T1000 (cell line): Measurements from ENCODE around the gene ADCY2.
A peak's percentile ranks its signal among the peaks of the same experiment; 100 is the strongest.

Experiments
- DNase-seq: peaks from one replicate; lab custom pipeline; 2025; ENCODE audit warnings: mixed read lengths; lab: John Stamatoyannopoulos, UW

ADCY2 gene

DNA sequence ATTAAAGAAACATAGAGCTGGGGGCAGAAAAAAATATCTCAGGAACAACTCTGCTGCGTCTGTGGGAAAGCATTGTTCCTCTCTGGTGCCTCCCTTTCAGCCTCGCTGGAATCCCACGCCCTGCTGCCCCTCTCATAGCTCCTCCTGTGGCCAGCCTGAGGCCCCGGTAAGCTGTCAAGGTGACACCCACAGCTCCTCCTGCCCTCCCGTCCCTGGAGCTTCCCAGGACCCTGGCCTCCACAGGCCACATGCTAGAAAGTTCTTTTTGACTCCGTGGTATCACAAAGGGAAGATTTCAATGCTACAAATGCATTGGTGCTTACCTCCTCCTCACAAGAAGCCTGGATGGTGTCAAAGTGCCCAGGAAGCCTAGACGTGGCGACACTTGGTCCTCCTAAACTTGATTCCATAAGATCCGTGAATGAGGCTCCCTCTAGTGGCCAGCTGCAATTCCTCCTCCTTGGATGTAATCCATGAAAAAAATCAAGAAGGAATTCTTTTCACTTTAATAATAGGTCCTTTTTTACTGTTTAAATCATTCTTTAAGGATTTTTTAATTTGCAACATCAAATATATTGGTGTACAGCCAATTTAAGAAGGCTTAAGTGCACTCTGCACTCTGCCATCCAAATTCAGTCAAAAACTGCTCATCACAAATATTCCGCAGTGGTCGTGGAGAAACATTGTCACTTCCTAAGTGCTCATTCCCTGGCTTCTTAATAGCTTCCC, 350.1 kb downstream of the ADCY2 start:
- peak; percentile 19 for DNase-seq

DNA sequence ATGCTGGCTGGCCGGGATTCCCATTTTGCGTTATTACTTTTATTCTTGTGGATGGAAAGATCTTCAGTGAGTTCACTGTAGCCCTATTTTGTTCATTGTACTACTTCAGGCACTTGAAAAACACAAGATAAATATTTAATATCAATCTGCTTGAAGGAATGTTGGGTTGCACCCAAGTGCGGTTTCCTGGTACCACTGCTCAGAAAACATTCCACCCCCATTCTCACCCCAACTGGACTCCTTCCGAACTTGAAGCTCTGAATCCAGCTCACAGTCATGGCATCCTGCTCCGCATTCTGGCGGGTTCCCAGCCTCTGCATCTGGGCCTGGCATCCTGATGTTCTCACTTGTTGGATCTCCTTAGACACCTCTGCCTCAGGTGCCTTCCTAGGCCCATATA, 351.8 kb downstream of the ADCY2 start:
- no peak for DNase-seq

DNA sequence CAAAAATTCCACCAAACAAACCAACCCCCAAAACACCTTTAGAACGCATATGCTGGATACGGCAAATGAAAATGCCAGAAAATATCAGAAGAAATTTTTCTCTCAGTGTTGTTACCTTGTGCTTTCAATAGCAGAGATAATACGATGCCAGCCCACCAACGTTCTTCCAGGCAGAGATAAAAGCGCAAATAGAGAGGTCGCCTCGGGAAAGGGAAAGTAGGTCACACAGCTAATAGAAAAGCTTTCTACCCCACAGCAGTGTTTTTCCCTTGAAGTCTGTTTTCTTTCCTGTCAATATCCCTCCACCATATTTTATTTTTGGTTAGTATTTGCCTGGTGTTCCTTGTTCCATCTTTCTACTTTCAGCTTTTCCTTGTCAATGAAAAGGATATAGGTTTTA, 353.7 kb downstream of the ADCY2 start:
- DNase-seq: no peak

DNA sequence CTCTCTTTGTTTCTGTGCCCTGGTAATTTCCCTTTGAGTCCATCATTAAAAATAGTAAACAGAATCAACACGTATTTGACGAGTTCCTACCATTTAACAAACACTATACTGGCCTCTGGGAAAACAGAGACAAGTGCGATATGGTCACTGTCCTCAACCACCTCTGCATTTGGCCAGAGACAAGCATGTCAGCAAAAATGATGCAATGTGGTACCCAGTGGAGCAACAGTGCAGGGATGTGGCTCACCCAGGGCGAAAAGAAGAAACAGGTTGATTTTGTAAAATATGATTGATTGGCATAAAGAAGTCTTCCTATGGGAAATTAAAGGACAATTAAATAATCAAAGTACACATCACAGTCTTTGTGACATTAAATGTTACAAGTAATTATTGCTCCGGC, 355.9 kb downstream of the ADCY2 start:
- no peak for DNase-seq

DNA sequence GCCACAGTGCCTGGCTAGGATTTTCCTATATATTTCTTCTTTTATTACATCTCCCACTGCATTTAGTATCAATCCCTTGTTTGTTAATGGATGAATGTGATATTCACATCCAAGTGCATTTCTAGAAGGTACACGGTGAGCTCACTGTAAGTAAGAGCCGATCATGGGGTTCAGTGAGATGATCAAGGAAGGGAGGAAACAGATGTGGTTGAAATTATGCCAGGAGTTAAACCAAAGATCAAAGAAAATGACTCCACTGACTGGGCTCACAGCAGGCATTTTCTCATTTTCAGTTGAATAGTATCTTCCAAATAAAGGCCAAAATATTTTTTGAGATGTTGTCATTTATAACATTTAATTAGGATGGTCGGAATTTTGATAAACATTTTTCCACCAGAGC, 357.2 kb downstream of the ADCY2 start:
- DNase-seq: no peak

DNA sequence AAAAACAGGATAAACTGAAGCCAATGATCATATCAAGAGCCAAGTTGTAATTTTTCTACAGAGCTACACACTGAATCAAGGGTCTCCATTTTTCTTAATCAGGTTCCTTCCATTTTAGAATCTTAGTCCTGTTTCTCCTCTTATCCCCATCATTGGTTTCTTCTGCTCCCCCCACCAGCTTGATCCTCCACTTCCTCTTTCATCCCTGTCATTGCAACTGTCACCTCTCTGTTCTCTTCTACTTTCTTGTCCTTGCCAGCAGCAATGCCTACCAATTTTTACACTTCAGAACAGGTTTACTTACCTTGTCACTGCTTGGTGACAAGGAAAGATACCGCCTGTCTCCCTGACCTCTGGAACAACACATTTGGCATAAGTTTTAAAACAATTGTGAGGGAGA, 357.7 kb downstream of the ADCY2 start:
- no peak for DNase-seq

DNA sequence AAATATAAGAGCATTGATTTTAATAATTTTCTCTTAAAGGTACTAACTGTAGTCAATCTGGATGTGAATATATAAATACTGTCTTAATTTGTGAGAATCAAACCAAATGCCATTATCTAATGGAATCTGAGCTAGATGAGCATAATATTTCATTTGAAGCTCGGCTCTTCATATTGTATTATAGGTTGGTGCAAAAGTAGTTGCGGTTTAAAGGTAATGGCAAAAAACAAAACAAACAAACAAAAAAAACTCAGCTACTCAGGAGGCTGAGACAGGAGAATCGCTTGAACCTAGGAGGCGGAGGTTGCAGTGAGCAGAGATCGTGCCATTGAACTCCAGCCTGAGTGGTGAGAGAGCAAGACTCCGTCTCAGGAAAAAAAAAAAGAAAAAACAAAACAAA, 358.6 kb downstream of the ADCY2 start:
- DNase-seq: no peak

DNA sequence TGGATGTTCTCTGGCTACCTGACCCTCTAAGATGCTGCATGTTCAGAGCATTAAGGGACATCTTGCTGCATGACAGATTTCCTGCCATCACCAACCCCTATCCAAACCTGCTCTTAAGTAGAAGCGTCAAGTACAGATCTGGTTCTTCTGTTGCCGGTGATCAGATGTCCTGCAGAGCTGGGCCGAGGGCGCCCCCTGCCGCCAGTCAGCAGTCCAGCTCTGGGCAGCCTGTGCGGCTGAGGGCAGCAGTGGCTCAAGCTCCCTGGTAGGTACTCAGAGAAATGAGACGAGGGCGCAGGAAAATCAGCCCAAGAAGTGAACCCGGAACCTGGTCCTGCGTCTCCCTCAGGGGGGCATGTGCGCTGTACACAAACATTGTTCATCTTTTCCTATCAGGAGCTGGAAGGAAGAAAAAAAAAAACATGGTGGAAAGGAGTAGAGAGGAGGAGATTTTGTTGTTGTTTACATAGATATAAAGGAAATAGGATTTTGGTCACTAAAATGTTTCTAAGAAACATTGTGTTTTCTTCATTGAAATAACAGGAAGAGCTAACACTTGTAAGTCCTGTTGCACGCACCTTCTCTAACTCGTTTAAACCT, 359.2 kb downstream of the ADCY2 start:
- no peak for DNase-seq

DNA sequence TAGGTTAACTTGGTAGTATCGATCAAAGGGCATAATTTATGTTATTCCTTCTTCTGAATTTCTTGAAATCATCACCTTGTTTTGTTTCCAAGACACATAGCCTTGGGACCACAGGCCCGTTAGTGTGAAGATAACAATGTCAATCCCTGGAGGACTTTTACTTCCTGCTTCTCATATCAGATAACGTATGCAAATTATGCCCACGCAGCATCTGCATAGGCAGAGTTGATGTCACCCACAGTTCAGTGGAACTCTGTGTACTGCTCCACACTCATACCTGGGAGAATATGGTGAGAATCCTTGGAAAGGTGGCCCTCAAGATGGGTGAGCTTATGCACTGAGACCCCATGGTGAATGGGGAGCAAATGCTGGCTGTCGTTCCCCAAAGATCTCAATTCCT, 360.0 kb downstream of the ADCY2 start:
- no peak for DNase-seq

DNA sequence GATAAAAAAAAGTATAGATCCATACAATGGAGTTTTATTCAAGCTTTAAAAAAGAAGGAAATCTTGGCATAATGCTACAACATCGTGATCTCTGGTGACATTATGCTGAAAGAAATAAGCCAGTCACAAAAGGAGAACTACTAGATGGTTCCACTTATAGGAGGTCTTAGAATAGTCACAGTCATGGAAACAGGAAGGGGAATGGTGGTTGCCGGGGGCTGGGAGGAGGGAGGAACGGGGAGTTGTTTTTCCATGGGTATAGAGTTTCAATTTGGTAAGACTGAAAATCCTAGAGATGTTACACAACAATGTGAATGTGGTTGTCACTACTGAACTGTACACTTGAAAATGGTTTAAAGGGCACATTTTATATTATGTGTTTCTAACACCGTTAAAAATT, 360.5 kb downstream of the ADCY2 start:
- DNase-seq: no peak

DNA sequence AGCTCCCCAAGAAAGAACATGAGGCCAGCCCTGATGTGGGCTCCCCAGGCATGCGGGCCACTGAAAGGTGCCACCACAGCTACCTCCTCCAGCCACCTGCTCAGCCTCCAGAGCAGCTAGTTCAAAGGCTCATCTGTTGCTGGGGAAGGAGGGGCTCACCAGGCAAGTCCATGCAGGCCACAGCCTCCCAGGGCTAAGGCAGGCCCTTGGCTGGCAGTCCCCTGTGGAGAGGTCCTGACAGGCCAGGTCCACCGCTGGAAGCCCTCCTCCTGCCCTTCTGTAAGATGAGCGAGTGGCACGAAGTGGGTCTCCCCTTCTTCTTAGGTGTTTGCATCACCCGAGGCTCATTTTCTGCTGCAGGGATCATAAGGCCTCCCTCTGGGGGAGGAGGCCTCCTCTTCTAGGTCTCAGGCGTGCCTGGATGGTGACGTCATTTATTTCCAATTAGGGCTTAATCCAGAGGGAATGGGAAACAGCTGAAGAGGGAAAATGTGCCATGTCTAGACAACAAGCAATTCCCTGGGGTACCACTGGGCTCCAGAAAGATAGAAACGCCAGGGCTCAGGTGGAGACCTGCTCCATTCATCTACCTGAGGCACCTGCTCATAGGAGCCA, 363.4 kb downstream of the ADCY2 start:
- no peak for DNase-seq

DNA sequence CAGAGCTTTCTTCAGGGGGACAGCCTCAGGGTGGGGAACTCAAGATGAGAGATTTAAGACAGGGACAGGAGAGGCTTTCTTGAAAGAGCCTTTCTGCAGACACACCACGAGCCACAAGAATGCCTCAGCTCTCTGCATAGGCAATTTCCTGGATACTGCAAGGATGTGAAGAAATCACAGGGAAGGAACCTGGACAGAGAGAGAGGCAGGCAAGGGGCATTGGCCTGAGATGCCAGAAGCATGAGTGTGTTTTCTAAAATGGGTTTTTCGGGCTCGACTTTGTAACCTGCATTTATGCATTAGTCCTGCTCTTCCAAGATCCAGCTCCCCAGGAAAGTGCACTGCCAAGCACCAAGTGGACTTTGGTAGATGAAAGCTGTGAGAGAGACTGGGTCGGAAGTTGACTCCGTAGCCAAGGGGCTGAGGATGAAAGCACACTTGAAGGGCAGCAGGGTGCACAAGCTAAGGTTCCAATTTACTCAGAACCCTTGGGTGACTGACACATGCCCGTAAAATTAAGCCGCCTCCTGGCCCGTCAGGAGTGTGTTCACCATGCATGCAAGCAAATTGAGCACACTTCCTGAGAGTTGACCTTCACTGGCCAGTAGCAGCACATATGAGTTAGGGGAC, 364.1 kb downstream of the ADCY2 start:
- no peak for DNase-seq

DNA sequence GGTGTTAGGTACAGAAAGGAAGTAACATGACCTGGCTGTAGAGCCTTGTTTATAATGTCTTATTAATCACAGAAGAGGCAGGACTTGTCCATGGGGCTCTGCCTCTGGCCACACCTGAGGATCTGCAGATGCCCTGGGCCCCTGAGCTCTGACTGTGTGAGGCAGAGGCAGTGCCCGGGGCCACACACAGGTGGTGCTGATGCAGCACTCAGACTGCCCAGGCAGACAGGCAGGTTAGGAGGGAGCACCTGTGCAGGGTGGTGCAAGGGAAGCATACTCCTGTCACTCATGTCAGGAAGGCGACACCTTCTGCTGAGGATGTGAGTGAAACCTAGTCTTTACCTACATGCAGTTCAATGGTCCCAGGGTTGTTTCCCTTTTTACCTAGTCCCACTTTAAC, 366.3 kb downstream of the ADCY2 start:
- DNase-seq: no peak

DNA sequence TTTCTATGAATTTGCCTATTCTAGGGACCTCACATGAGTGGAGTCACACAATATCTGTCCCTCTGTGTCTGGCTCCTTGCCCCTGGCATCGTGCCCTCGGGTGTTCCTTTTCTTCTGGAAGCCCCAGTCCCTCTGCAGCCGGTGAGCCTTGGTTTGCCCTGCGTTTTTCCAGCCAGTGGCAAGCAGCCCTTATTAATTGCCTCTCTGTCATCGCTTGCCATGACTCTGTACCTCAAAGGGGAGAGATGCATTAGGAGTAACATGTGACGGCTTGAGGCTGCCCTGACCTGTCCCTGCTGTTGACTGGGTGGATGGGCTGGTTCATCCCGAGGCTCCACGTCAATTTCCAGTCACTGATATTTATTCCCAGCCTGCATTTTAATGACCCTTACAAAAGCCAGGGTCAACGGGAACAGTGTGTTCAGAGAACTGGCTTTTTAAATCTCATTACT, 367.7 kb downstream of the ADCY2 start:
- DNase-seq: no peak

DNA sequence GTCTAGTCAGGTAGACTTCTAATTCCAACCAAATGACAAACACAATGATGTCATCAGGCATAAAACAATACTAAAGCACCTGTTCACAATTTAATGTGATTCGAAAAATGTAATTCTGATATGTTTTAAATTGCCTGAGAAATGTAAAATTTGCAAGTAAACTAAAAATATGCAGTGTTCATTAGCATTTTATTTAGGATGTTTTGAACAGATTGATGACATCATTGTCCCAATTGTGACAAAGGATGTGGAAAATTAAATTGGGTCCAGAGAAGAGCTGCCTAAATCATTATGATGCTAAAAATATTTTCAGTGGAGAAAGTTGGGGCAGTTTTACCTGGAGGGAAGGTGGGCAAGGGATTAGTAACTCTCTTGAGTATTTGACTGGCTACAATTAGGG, 368.5 kb downstream of the ADCY2 start:
- no peak for DNase-seq

DNA sequence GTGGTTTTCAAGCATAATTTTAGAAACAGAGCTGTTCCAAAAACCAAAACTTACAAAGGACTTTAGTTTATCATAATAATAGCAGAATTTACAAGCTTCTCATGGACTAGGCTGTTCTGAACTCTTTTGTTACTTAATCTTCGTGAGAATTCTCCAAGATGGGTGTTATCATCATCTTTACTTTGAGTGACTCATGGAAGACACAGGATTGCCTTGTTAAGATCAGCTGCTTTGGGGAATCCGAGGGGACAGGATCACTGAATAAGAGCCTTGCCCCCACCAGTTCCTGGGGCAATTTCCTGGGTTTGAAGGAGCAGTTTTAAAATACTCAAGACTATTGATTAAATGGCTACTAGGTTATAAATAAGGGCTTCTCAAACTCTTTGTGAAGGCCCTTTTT, 374.5 kb downstream of the ADCY2 start:
- DNase-seq: no peak

DNA sequence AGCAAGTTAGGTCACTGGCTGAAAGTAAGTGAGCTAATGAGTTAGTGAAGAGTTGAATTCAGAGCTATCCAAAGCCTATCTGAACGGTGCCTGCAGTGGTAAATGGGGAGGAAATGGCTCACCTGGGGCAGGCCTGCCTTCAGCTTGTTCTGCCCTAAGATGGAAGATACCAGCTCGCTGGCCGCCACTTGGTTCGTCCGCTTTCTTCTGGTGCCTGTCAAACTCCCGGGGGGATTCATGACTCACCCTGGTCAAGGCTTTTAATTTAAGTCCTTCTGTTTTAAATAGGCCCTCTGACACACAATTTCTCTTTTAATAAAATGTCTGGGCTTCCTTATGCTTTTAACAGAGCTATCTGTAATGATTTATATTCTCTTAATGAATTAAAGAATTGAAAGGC, 376.2 kb downstream of the ADCY2 start:
- DNase-seq: no peak

DNA sequence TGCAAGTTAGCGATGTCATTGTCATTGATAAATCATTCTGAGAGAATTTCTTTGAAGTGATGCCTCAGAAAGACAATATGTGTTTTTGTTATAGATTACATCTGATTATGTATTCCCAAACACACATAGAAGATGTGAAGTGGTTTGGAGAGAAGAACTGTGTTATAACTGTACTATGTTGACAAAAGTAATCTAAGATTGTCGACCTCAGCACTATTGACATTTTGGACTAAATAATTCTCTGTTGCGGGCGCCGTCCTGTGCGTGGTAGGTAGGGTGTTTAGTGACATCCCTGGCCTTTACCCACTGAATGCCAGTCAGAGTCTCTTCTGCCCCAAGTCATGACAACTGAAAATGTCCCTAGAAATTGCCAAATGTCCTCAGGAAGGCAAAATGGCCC, 377.2 kb downstream of the ADCY2 start:
- no peak for DNase-seq

DNA sequence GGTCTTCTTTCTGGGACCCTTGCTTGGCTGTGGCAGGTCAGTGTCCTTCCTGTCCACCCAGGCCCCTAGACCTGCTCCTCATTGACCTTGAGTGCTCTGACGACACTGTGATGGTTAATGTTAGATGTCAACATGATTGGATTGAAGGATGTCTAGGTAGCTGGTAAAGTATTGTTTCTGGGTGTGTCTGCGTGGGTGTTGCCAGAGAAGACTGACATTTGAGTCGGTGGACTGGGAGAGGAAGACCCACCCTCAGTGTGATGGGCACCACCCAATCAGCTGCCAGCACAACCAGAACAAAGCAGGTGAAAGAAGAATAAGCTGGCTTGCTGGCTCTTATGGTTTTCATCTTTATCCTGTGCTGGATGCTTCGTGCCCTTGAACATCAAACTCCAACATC, 380.5 kb downstream of the ADCY2 start:
- no peak for DNase-seq

DNA sequence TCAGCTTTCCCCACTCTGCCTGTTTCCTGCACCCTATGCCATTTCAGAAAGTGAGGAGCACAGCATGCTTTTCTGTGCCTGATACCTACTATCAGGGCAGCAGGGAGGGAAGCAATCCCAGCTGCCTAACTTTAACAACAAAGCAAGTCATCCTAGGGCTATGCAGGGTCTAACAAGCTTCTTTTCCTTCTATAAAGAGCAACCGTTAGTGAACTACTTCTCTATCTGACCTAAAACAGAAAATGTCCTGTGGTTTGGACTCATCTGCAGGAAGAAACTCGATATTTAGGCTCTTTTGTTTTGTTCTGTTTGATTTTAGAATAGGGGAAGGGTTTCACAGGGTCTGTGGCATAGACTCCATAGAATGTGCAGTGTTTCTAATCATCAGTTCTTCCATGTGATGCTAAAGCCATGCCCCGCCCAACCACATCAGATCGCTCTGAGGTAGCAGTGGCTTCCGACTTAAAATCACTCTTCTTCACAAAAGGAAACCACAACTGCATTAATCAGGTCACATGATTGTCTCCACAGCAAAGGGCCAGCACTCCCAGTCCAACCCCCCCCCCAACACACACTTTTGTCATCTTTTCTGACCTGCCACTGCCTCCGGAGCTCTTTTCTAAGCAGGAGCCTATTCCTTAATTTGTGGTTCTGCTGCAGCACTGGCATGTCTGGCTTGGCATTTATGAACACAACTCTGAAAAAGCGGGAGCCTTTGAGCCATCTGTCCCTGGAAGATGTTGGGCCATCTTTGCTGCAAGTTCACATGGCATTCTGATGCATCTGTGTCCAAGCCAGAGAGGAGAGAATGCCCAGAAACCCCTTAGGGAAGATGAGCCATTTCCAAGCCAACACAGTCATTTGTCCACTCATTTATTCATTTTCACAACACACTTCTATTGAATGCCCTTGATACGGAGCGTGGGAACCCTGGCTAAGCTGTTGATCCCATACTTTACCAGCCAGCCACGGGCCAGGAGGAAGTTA, 383.4 kb downstream of the ADCY2 start:
- DNase-seq: no peak

DNA sequence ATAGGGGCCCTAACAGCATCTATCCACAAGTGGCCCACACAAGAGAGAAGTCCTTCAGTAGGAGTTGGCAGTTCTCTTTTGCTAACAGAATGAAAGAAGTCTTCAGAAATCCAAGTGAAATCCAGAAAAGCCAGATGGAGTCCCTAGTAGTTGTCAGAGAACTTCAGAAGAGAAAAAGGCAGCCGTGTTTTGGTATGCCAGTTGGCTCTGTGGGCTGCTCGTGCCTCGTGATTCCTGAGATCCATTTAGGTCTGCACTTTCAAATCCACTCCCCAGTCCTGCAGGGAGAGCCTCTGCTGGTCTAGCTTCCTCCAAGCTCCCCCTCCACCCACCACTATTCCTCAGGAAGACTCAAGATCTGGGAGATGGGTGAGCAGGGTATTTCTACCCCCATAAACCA, 386.0 kb downstream of the ADCY2 start:
- no peak for DNase-seq
